Hepatocyte (in vitro differentiated cells): Measurements from ENCODE around the gene SERINC1. TPM values are rescaled to one million over a fixed set of nuclear protein-coding genes. Genes with fewer than 3 reads are reported as not detected.

Experiments used
- DNase-seq: peaks from one replicate; pipeline ENCODE4 v3.0.0-alpha.2; 2016; ENCODE audit warnings: low spot score
- H2AFZ ChIP-seq: fragments of 200-600 bp; sonication (generic); 2 replicates; pipeline ENCODE4 v1.6.0; 2016; ENCODE audit warnings: antibody characterized with exemption, mild to moderate bottlenecking
- H3K27ac ChIP-seq: fragments of 200-600 bp; sonication (generic); 2 replicates; pipeline ENCODE4 v1.5.1; 2016; ENCODE audit warnings: mild to moderate bottlenecking
- H3K27me3 ChIP-seq: fragments of 200-600 bp; sonication (generic); 2 replicates; pipeline ENCODE4 v1.6.1; 2016
- H3K36me3 ChIP-seq: fragments of 200-600 bp; sonication (generic); replicated peaks from 2 replicates; pipeline ENCODE4 v1.5.1; 2016; ENCODE audit warnings: low read depth; ENCODE audit not compliant: insufficient read depth
- H3K4me1 ChIP-seq: fragments of 200-600 bp; sonication (generic); 2 replicates; pipeline ENCODE4 v1.5.1; 2016; ENCODE audit warnings: mild to moderate bottlenecking, moderate library complexity; ENCODE audit not compliant: insufficient read depth
- H3K4me2 ChIP-seq: fragments of 200-600 bp; sonication (generic); 2 replicates; pipeline ENCODE4 v1.6.0; 2016
- H3K4me3 ChIP-seq: fragments of 200-600 bp; sonication (generic); 2 replicates; pipeline ENCODE4 v1.5.1; 2016; ENCODE audit warnings: mild to moderate bottlenecking
- H3K79me2 ChIP-seq: fragments of 200-600 bp; sonication (generic); 2 replicates; pipeline ENCODE4 v1.6.0; 2017; ENCODE audit warnings: mild to moderate bottlenecking
- H3K9me2 ChIP-seq: fragments of 200-600 bp; sonication (generic); replicated peaks from 2 replicates; pipeline ENCODE4 v1.6.0; 2017; ENCODE audit warnings: mild to moderate bottlenecking; ENCODE audit not compliant: insufficient read depth
- H3K9me3 ChIP-seq: fragments of 200-600 bp; sonication (generic); 2 replicates; pipeline ENCODE4 v1.5.1; 2016; ENCODE audit warnings: low read depth, mild to moderate bottlenecking
- H4K20me1 ChIP-seq: fragments of 200-600 bp; sonication (generic); 2 replicates; pipeline ENCODE4 v1.6.0; 2016; ENCODE audit warnings: mild to moderate bottlenecking; ENCODE audit not compliant: insufficient read depth, poor library complexity, severe bottlenecking
- EZH2 ChIP-seq: fragments of 200-600 bp; sonication (generic); IDR thresholded peaks from 2 replicates; pipeline ENCODE4 v1.6.1; 2016; ENCODE audit warnings: antibody characterized with exemption, mild to moderate bottlenecking, borderline replicate concordance
- EZH2phosphoT487 ChIP-seq: fragments of 200-600 bp; sonication (generic); IDR thresholded peaks from one replicate; pipeline ENCODE4 v1.6.1; 2018; ENCODE audit warnings: antibody characterized with exemption, mild to moderate bottlenecking, low read depth, moderate library complexity; ENCODE audit not compliant: unreplicated experiment, severe bottlenecking
- WGBS: methylation state at CpG from one replicate; pipeline ENCODE4 v1.1.6; 2016; ENCODE audit warnings: low lambda C conversion rate; ENCODE audit errors: missing lambda C conversion rate; 5-methylcytosine and 5-hydroxymethylcytosine counted together
- polyA plus RNA-seq: library from polyadenylated mRNA; unstranded; fragments of >200 nt; fragmentation: Nextera tagmentation; extraction: Ambion mirVana; gene quantifications from 2 replicates; pipeline ENCODE4 v1.2.1, GENCODE V29; 2016
- small RNA-seq: library from RNA; depleted of rRNA; stranded (forward); fragments of <200 nt; gene quantifications from one replicate; pipeline ENCODE3, GENCODE V24; 2014
- total RNA-seq: library from RNA; depleted of rRNA; stranded (reverse); fragments of >200 nt; gene quantifications from 2 replicates; pipeline ENCODE4 v1.2.3, GENCODE V29; 2014
- TF ChIP-seq, protein P1 (sequence below): fragments of 200-600 bp; sonication (generic); IDR thresholded peaks from 2 replicates; pipeline ENCODE4 v1.5.1; 2016; ENCODE audit warnings: antibody characterized with exemption, mild to moderate bottlenecking; ENCODE audit not compliant: poor library complexity

Gene SERINC1
- total and polyA plus RNA-seq, 2 experiments from 2014 or later: 165 to 240 TPM

DNA sequence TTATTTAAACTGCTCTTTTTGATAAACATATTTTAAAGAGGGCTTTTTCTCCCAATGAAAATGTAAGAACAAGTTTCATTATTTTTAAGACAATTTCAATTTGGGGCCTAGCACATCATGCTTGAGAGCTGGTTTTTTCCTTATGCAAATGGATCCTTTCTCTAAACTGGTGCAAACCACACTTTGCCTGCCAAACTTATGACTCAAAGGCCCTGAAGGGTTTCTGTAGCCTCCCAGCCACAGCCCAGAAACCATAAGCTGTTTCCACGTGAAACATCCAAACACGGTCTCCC is 72.6 kb downstream of the SERINC1 start:
- WGBS: 0% methylated on average over 2 of the region's 2 CpGs
- TF ChIP-seq, protein P1, sequence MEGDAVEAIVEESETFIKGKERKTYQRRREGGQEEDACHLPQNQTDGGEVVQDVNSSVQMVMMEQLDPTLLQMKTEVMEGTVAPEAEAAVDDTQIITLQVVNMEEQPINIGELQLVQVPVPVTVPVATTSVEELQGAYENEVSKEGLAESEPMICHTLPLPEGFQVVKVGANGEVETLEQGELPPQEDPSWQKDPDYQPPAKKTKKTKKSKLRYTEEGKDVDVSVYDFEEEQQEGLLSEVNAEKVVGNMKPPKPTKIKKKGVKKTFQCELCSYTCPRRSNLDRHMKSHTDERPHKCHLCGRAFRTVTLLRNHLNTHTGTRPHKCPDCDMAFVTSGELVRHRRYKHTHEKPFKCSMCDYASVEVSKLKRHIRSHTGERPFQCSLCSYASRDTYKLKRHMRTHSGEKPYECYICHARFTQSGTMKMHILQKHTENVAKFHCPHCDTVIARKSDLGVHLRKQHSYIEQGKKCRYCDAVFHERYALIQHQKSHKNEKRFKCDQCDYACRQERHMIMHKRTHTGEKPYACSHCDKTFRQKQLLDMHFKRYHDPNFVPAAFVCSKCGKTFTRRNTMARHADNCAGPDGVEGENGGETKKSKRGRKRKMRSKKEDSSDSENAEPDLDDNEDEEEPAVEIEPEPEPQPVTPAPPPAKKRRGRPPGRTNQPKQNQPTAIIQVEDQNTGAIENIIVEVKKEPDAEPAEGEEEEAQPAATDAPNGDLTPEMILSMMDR: no peak
- TF ChIP-seq EZH2phosphoT487 (no peak), EZH2 (no peak)
- Histone ChIP-seq H3K36me3 (no peaks in the 10 kb centered on the region), H3K79me2 (peaks cover 43% of the 10 kb centered on the region), H3K27me3 (no peaks in the 10 kb centered on the region), H3K27ac (peak overlapping the region; percentile 41), H3K4me3 (no peak overlapping the region), H3K4me2 (peak overlapping the region; percentile 65), H3K9me3 (no peaks in the 10 kb centered on the region), H4K20me1 (peaks cover 25% of the 10 kb centered on the region), H3K9me2 (no peaks in the 10 kb centered on the region), H3K4me1 (peaks cover 11% of the 10 kb centered on the region), H2AFZ (peak overlapping the region; percentile 45)
- DNase-seq: no peak

GRCh38 chr6:122394016-122394415 is 77.6 kb downstream of the SERINC1 start:
- no peaks in the 10 kb centered on the region for H4K20me1 ChIP-seq
- TF ChIP-seq EZH2: no peak
- TF ChIP-seq, protein P1: no peak
- no peak for TF ChIP-seq EZH2phosphoT487
- H3K79me2 ChIP-seq: no peaks in the 10 kb centered on the region
- no peak overlapping the region for H3K4me2 ChIP-seq
- H3K27me3 ChIP-seq: no peaks in the 10 kb centered on the region
- no peak overlapping the region for H2AFZ ChIP-seq
- no peaks in the 10 kb centered on the region for H3K36me3 ChIP-seq
- WGBS: 73% methylated on average over 5 of the region's 5 CpGs
- no peaks in the 10 kb centered on the region for H3K9me2 ChIP-seq
- H3K4me3 ChIP-seq: no peak overlapping the region
- no peaks in the 10 kb centered on the region for H3K9me3 ChIP-seq
- H3K4me1 ChIP-seq: no peaks in the 10 kb centered on the region
- no peak overlapping the region for H3K27ac ChIP-seq
- DNase-seq: no peak

- Histone ChIP-seq H4K20me1 (no peaks in the 10 kb centered on the region), H3K27ac (no peak overlapping the region), H2AFZ (no peak overlapping the region), H3K4me2 (no peak overlapping the region), H3K4me1 (no peaks in the 10 kb centered on the region), H3K4me3 (no peak overlapping the region), H3K79me2 (no peaks in the 10 kb centered on the region), H3K9me3 (no peaks in the 10 kb centered on the region), H3K27me3 (no peaks in the 10 kb centered on the region), H3K36me3 (no peaks in the 10 kb centered on the region), H3K9me2 (no peaks in the 10 kb centered on the region)
- no peak for TF ChIP-seq EZH2phosphoT487
- TF ChIP-seq, protein P1: no peak
- TF ChIP-seq EZH2: no peak
- no peak for DNase-seq
- WGBS: 57% methylated on average over 8 of the region's 8 CpGs
Measured at GRCh38 chr6:122393351-122393896, 78.2 kb downstream of the SERINC1 start.

Small RNAs within 50 kb of the gene (small RNA-seq; reads per million reads assigned to genes)
- not detected for gene Z99129.1

Other genes with a start within 250 kb of the SERINC1 start
- gene HSF2, start 72.2 kb downstream of the SERINC1 start, total RNA-seq: 36.8 and 37.9 TPM in 2 replicates
- gene HSF2, start 72.2 kb downstream of the SERINC1 start, polyA plus RNA-seq: 14.5 and 17.5 TPM in 2 replicates
- 144 and 172 TPM in 2 replicates for gene PKIB, start 138.6 kb upstream of the SERINC1 start, total RNA-seq
- 73.8 and 77.6 TPM in 2 replicates for gene PKIB, start 138.6 kb upstream of the SERINC1 start, polyA plus RNA-seq